Measurements from ENCODE around the gene NCSTN. TPM values are rescaled to one million over a fixed set of nuclear protein-coding genes. Genes with fewer than 3 reads are reported as not detected.

The NCSTN gene
- total and polyA plus RNA-seq, 2 of the 13 experiments (the other 11 are each of a cell fraction or from before 2014, with no cell fraction given), result 44.2 to 247 TPM

GRCh38 chr1:160346958-160347357 is 3.8 kb downstream of the NCSTN start (continued):
- TF ChIP-seq TERF1 (CRISPR knock-in tag; IDR thresholded peaks at IDR 0.05), result no peak
- no peak for TF ChIP-seq SMARCE1 (IDR thresholded peaks at IDR 0.05; ENCODE audit: borderline replicate concordance)

GRCh38 chr1:160351629-160352028 is 8.4 kb downstream of the NCSTN start:
- peaks cover 42 to 90% of the 10 kb centered on the region in 2 experiments for H3K36me3 ChIP-seq (replicated peaks in 1 of 2; ENCODE audit: control insufficient read depth in 1 of 2, insufficient read depth in 2 of 2, low read length in 2 of 2)
- 0 out of 2 replicates have a peak, but pooled peaks cover 2% of the 10 kb centered on the region for H3K4me1 ChIP-seq (ENCODE audit: insufficient read depth, low read length)
- ChIA-PET POLR2A (no interaction called here), CTCF (ENCODE audit: low intra/inter-chr PET ratio, low total read pairs) (no interaction called here)
- no TSS peak for BruUV-seq (replicated peaks)
- no peak overlapping the region for H3K4me2 ChIP-seq (ENCODE audit: low read depth, low read length)
- no peaks in the 10 kb centered on the region for H3K27me3 ChIP-seq (ENCODE audit: control insufficient read depth in 1 of 2, insufficient read depth in 2 of 2, low read length in 2 of 2)
- no peaks in the 10 kb centered on the region for H4K20me1 ChIP-seq (ENCODE audit: insufficient read depth, low read length)
- no peak overlapping the region for H3K27ac ChIP-seq (ENCODE audit: extremely low read length, insufficient read depth, low read length)
- no peak overlapping the region for H3K4me3 ChIP-seq (replicated peaks in 1 of 3; ENCODE audit: insufficient read depth in 1 of 3, low read depth in 2 of 3, low read length in 3 of 3)
- intact Hi-C loops (cut with micrococcal nuclease; ENCODE audit: unreplicated experiment) (no loop called here), in situ Hi-C loops (cut with HindIII; ENCODE audit: extremely low pct_ligation_motif_present, low pct_unique_long_range_greater_than_20kb) (no loop called here)
- H3K9ac ChIP-seq (ENCODE audit: insufficient read depth, low read depth, low read length), result no peak overlapping the region
- H3K9me3 ChIP-seq (ENCODE audit: low read length), result no peaks in the 10 kb centered on the region
- H3K79me2 ChIP-seq (ENCODE audit: insufficient read depth, low read length), result no peaks in the 10 kb centered on the region
- 98% methylated on average over 4 of the region's 4 CpGs for WGBS (ENCODE audit: low lambda C conversion rate)
- no peak for TF ChIP-seq ZNF264 (CRISPR knock-in tag; IDR thresholded peaks at IDR 0.05)
- TF ChIP-seq SIN3A (IDR thresholded peaks at IDR 0.05; ENCODE audit: borderline replicate concordance, low read depth, low read length), result no peak
- TF ChIP-seq ZC3H13 (CRISPR knock-in tag; IDR thresholded peaks at IDR 0.05), result no peak
- TF ChIP-seq NFIB (CRISPR knock-in tag; IDR thresholded peaks at IDR 0.05; ENCODE audit: borderline replicate concordance), result no peak
- TF ChIP-seq RAD51 (IDR thresholded peaks at IDR 0.05; ENCODE audit: borderline replicate concordance), result no peak
- TF ChIP-seq ZNF234 (CRISPR knock-in tag; conservative IDR thresholded peaks at IDR 0.05), result no peak
- no peak for TF ChIP-seq ZNF737 (CRISPR knock-in tag; IDR thresholded peaks at IDR 0.05; ENCODE audit: borderline replicate concordance)
- no peak for TF ChIP-seq BCL6 (CRISPR knock-in tag; IDR thresholded peaks at IDR 0.05)
- TF ChIP-seq GABPB1 (CRISPR knock-in tag; IDR thresholded peaks at IDR 0.05), result no peak
- no peak for TF ChIP-seq TBX3 (IDR thresholded peaks at IDR 0.05; ENCODE audit: borderline replicate concordance)
- TF ChIP-seq, protein P1, sequence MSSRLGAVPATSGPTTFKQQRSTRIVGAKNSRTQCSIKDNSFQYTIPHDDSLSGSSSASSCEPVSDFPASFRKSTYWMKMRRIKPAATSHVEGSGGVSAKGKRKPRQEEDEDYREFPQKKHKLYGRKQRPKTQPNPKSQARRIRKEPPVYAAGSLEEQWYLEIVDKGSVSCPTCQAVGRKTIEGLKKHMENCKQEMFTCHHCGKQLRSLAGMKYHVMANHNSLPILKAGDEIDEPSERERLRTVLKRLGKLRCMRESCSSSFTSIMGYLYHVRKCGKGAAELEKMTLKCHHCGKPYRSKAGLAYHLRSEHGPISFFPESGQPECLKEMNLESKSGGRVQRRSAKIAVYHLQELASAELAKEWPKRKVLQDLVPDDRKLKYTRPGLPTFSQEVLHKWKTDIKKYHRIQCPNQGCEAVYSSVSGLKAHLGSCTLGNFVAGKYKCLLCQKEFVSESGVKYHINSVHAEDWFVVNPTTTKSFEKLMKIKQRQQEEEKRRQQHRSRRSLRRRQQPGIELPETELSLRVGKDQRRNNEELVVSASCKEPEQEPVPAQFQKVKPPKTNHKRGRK (CRISPR knock-in tag; IDR thresholded peaks at IDR 0.05), result no peak
- TF ChIP-seq HNRNPK (IDR thresholded peaks at IDR 0.05; ENCODE audit: low read depth, low read length, poor library complexity, severe bottlenecking), result no peak
- DNase-seq (ENCODE audit: low spot score) (no peak), ATAC-seq (no peak), FAIRE-seq (no peak)
- H2AFZ ChIP-seq (ENCODE audit: low read length), result no peak overlapping the region

All from HepG2 (cell line).